H1 (cell line): ENCODE results near the gene PTK6. TPM values are rescaled to one million over a fixed set of nuclear protein-coding genes. Genes with fewer than 3 reads are reported as not detected.

ENCODE experiments used
- BCL11A ChIP-seq, 2 experiments: IDR thresholded peaks; one replicate each; pipeline ENCODE4 v1.6.1; 2011; ENCODE audit warnings: low read depth in 2 of 2, low read length in 2 of 2, mild to moderate bottlenecking in 2 of 2
- BRCA1 ChIP-seq: IDR thresholded peaks from 2 replicates; pipeline ENCODE4 v1.6.1; 2012; ENCODE audit warnings: low read depth, low read length, improper control_type of control experiment
- CEBPB ChIP-seq: IDR thresholded peaks from 2 replicates; pipeline ENCODE4 v1.6.1; 2012; ENCODE audit warnings: low read depth, low read length
- CHD7 ChIP-seq: fragments of 300-600 bp; sonication (generic); IDR thresholded peaks from 2 replicates; pipeline ENCODE4 v1.7.1; 2012; ENCODE audit warnings: low read length, moderate library complexity, mild to moderate bottlenecking, inconsistent platforms; ENCODE audit not compliant: insufficient replicate concordance
- GTF2F1 ChIP-seq: IDR thresholded peaks from 2 replicates; pipeline ENCODE4 v1.6.1; 2012; ENCODE audit warnings: low read depth, low read length, improper control_type of control experiment, borderline replicate concordance
- KDM5A ChIP-seq: fragments of 200-600 bp; IDR thresholded peaks from 2 replicates; pipeline ENCODE4 v1.7.1; 2012; ENCODE audit warnings: mild to moderate bottlenecking, low read length, inconsistent platforms, mixed read lengths
- RFX5 ChIP-seq: IDR thresholded peaks from 2 replicates; pipeline ENCODE4 v1.6.1; 2011; ENCODE audit warnings: low read depth, low read length, improper control_type of control experiment, borderline replicate concordance
- YY1 ChIP-seq: IDR thresholded peaks from 2 replicates; pipeline ENCODE4 v1.6.1; 2011; ENCODE audit warnings: low read depth, mild to moderate bottlenecking, low read length
- polyA plus RNA-seq, 7 experiments: library from polyadenylated mRNA; depleted of rRNA in 3 of 7; stranded (reverse) in 5 of 7; unstranded in 2 of 7; fragments of >200 nt in 5 of 7; fragments of 200-250 nt in 2 of 7; gene quantifications; 1 replicate in 5 of 7; 2 replicates in 1 of 7; 4 replicates in 1 of 7; pipeline versions ENCODE4 v1.2.1 to v1.2.3, GENCODE V29; 2011 to 2013; ENCODE audit warnings: missing spikeins in 2 of 7, mixed read lengths in 2 of 7
- total RNA-seq: library from RNA; stranded (reverse); fragmentation: NEBNext Ultra II Directional; extraction: Animal tissue kit (Norgen Biotek cat#: 25700); gene quantifications from 2 replicates; pipeline ENCODE4 v1.2.1, GENCODE V29; 2021
- TF ChIP-seq, protein P1 (sequence below): IDR thresholded peaks from 2 replicates; pipeline ENCODE4 v1.6.1; 2011; ENCODE audit warnings: low read length, improper control_type of control experiment

The PTK6 gene
- total and polyA plus RNA-seq, 2 of the 8 experiments (the other 6 are each of a cell fraction or from before 2014, with no cell fraction given) = 0.12 to 0.19 TPM

- TF ChIP-seq CHD7 (no peak), RFX5 (no peak), BCL11A (IDR thresholded peaks at IDR 0.05; ENCODE audit: low read depth in 2 of 2, low read length in 2 of 2) (no peak), KDM5A (no peak), GTF2F1 (no peak), BRCA1 (no peak), YY1 (no peak), CEBPB (no peak)
- TF ChIP-seq, protein P1, sequence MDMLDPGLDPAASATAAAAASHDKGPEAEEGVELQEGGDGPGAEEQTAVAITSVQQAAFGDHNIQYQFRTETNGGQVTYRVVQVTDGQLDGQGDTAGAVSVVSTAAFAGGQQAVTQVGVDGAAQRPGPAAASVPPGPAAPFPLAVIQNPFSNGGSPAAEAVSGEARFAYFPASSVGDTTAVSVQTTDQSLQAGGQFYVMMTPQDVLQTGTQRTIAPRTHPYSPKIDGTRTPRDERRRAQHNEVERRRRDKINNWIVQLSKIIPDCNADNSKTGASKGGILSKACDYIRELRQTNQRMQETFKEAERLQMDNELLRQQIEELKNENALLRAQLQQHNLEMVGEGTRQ = no peak
Observed at GRCh38 chr20:63501818-63502670, 35.1 kb downstream of the PTK6 start (continued).
